ENCODE data around the gene IFI27L2.
A peak's percentile ranks its signal among the peaks of the same experiment; 100 is the strongest.
"Not testable (repeated sequence)": the region's sequence is repeated elsewhere in the genome, so short reads cannot be mapped to it uniquely, and the experiment has no call there.

Gene IFI27L2

GRCh38 chr14:94129111-94129757 lies at the start of gene IFI27L2:
TSS of gene IFI27L2 (minus strand) at chr14:94129604. CDS start at chr14:94129564, 40 bp downstream.
- DNase-seq (ENCODE audit: low spot score): peak; percentile 96

- DNase-seq (ENCODE audit: low spot score): no peak
Measured at GRCh38 chr14:94177806-94178205, 48.4 kb upstream of the IFI27L2 start.

DNA sequence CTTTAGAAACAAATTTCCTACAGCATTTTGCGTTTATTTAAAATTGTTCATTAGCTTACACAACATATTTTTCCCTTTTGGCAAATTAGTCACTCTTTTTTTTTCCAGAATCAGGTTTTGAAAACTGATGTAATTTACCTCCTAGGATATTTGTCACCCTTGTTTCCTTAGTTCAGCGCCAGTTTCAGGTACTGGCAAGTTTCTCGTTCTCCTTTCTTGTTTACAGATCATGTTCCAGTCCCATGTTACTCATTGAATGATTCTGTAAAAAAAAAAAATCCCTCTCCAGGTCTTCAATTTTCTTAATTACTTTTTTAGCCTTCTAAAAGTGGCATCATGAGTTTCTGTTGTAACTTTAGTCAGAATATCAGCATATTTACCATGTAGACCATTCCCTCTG lies 47.4 kb upstream of the IFI27L2 start:
- no peak for DNase-seq (ENCODE audit: low spot score)

GRCh38 chr14:94175747-94176146 lies 46.3 kb upstream of the IFI27L2 start:
- no peak for DNase-seq (ENCODE audit: low spot score)

GRCh38 chr14:94175011-94175745 lies 45.8 kb upstream of the IFI27L2 start:
- peak; percentile 10 for DNase-seq (ENCODE audit: low spot score)

DNA sequence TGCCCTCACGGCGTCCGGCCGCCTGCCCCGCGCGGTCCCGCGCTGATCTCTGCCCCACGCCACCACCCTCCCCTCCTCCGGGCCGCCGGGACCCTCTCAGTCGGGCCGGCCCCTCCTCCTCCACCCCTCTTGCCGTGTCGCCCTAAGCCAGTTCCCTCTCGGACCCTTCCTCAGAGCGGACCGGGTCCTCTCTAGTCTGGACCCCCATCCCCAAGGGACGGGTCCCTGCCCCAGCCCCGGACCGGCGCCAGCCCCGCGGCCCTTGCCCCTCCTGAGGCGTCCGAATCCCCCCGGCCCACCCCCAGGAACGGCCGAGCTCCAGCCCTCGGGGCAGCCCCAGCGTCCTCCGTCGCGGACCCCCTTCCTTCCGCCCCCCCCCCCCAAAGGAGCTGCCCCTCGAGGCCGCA lies 45.2 kb upstream of the IFI27L2 start:
- DNase-seq (ENCODE audit: low spot score): no peak

DNA sequence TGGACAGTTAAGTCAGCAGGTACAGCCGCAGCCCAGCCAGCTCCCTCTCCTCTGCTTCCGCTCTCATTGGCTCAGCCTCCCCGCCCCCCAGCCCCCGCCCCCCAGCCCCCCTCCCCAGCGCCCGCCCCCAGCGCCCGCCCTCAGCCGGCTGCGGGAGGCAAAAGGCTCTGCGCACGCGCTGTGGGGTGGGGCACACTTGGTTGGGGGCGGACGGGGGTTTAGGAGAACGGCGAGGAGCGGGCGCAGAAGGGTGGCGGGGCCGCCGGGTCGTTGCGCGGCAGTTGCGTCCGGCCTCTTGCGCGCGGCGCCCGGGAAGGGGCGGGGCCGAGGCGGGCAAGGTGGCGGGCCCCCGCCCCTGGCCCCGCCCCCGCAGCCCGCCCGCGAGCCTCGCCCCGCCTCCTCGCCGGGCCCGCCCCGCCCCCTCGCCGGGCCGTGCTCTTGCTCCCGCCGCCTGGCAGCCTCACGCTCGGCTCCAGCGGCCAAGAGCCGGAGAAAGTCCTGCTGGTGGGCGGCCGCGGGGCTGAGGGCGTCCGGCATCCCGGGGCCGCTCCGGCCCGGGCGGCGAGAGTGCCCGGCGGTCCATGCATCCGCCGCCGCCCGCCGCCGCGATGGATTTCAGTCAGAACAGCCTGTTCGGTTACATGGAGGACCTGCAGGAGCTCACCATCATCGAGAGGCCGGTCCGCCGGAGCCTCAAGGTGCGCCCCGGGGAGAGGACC lies 44.6 kb upstream of the IFI27L2 start, which contains the start of gene PPP4R4:
TSS of gene PPP4R4 (plus strand) at position 438 of the 719 bp plus-strand sequence. CDS start at position 582, 144 bp downstream.
- peak; percentile 97 for DNase-seq (ENCODE audit: low spot score)

DNA sequence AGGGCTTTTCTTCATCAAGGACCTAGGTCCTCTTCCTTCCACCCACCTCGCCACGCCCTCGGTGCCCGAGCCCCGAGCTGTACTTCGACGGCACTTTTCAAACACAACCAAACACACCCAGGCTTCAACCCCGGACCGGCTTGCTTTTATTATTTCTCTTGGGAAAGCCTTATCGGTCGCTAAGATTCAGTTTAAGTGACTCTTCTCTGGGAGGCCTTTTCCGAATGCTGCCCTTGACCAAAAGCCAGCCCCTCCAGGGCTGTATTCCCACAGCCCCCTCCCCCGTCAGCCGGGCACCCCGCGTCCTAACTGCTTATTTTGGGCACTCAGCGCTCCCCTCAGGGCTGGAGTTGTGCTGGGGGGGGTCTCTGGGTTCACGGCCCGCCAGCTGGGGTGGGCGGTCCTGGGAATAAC lies 44.1 kb upstream of the IFI27L2 start:
- peak; percentile 7 for DNase-seq (ENCODE audit: low spot score)

GRCh38 chr14:94172545-94172944 lies 43.1 kb upstream of the IFI27L2 start:
- no peak for DNase-seq (ENCODE audit: low spot score)

DNA sequence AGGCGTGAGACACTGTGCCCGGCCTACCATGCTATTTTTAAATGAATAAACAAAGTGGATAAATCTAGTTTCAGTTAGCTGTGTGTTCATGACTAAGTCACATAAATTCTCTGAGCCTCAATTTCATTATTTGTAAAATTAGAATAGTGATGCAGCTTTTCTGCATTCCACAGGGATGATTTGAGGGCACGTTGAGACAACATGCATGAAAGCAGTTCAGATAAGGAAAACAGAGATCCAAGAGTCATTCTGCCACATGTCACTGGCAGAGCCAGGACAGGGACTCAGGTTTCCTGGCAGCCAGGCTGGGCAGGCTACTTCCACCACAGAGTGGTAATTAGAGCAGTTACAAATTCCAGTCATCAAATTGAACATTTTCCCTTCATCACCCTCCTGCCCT lies 41.8 kb upstream of the IFI27L2 start:
- DNase-seq (ENCODE audit: low spot score): peak; percentile 19

- no peak for DNase-seq (ENCODE audit: low spot score)
Measured at GRCh38 chr14:94170136-94170535, 40.7 kb upstream of the IFI27L2 start.

DNA sequence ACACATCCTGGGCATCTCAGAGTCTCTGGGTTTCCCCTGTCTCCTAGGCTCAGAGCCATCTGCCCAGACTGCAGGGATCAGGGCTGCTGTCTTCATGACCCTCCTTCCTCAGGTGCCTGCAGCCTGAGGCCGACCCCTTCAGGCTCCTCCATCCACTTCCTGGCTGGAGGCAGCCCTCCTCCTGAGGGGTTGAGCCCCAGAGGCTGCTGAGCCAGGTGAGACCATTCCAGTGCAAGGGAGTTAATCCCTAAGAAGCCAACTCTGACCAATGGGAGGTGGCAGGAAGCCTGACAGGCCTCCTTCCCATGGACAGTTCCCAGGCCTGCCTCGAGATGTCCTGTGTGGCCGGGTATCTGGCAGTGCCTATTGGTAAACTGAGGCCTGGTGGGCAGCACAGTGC lies 36.3 kb upstream of the IFI27L2 start:
- DNase-seq (ENCODE audit: low spot score): no peak

DNA sequence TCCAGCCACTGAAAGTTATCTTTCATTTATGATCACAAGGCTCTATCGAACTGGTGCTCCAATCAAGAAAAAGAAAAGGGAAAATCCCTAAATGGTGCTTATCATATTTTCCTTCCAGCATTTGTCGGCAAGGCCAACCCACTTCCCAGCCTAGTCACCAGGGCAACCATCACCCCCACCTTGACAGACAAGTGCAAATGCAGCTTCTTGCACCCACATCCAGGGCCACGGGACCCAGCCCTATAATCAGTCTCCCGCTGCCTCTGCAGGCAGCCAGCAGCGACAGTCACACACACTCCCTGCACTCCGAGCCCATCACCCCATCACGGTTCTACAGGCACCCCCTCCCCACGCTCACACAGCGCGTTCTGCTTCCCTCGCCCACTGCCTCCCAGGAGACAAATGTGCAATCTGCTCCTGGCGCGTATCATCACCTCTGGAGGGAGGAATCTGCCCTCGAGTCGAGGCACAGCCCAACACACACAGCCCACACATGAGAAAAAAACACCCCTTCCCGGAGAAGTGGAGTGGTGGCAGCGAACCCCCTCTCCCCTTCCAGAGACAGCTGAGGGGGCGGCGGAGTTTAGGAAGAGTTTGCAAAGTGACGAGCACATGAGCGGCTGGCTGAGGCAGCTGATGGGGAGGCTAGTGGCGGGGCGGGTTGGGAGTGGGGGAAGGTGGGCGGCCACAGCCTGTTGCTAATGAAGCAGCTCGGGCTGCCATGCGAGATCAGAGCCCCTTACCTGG lies 35.5 kb upstream of the IFI27L2 start:
- DNase-seq (ENCODE audit: low spot score): no peak

GRCh38 chr14:94163796-94164195 lies 34.4 kb upstream of the IFI27L2 start:
- no peak for DNase-seq (ENCODE audit: low spot score)

DNA sequence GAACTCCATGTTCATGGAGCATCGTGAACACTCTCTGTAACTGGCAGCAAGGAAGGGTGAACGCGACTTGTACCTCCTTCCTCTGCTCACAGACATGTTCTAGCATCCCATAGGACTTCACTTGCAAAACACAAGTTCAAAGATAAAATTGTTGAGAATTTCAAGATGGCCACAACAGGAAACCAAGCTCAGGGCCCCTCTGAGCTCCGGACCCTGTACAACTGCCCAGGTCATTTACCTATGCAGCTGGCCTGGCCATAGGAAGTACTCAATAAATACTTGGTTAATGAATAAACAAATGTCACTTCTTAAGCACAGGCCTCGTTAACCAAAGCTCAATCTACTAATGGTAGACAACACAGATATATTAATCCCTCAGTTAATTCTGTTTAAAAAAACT lies 33.1 kb upstream of the IFI27L2 start:
- no peak for DNase-seq (ENCODE audit: low spot score)

DNA sequence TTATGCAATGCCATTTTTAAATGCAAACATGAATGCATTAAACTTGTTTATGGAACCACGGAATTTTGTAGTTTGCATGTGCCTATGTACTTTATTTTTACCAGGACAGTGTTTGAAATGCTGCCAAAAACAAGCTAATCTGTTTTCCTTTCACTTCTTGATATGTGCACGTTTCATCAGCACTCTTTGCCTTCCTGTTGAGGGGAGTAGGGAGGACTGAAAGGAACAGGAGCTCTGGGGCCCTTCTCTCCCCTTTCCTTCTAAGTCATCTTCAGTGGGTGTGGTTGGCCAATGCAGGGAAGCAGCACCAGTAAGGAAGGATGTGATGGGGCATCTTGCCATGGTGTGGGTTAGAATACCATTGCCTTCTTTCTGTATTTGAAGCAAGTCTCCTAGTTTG lies 32.6 kb upstream of the IFI27L2 start:
- no peak for DNase-seq (ENCODE audit: low spot score)

DNA sequence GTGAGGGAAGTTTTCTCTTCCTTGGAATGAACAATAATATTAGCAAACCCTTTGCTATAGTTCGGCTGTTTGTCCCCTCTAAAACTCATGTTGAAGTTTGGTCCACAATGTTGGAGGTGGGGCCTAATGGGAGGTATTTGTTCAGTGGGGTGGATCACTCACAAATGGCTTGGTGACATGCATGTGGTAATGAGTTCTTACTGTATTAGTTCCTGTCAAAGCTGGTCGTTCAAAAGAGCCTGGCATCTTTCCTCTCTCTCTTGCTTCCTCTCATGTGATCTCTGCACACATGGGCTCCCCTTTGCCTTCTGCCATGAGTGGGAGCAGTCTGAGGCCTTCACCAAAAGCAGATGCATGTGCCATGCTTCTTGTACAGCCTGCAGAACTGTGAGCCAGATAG lies 31.7 kb upstream of the IFI27L2 start:
- DNase-seq (ENCODE audit: low spot score): no peak

GRCh38 chr14:94158239-94158883 lies 29.0 kb upstream of the IFI27L2 start:
- DNase-seq (ENCODE audit: low spot score): no peak

DNA sequence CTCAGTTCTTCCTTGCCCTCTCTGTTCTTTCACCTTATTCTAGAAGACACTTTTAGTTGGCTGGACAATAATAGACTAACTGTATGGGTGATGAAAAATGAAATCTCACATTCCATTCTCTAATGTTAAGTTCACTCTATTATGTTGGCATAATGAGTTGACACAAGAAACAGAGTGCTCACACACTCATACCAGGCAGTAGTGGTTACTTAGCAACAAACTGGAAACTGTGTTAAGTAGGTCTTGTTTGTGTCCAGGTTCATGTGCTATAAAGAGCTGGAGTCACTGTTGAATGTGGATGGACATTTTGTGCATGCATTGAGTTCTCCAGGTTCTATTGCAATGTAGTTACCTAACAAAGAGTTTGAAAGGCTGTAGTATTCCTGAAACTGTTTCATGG lies 27.8 kb upstream of the IFI27L2 start:
- no peak for DNase-seq (ENCODE audit: low spot score)

DNA sequence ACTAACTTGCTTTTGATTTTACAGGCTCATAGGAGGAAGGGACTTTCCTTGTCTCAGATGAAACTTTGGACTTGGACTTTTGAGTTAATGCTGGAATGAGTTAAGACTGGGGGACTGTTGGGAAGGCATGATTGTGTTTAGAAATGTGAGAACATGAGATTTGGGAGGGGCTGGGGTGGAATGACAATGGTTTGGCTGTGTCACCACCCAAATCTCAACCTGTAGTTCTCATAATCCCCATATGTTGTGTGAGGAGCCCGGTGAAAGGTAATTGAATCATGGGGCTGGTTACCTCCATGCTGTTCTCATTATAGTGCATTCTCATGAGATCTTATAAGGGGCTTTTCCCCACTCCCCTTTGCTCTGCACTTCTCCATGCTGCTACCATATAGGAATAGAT lies 26.7 kb upstream of the IFI27L2 start:
- DNase-seq (ENCODE audit: low spot score): not testable (repeated sequence)

- DNase-seq (ENCODE audit: low spot score): no peak
Measured at GRCh38 chr14:94153750-94154342, 24.4 kb upstream of the IFI27L2 start.
